Measurements from ENCODE around the gene CACNA1I.

- no peak for TF ChIP-seq POLR2A (IDR thresholded peaks at IDR 0.05)
- TF ChIP-seq, protein P1, sequence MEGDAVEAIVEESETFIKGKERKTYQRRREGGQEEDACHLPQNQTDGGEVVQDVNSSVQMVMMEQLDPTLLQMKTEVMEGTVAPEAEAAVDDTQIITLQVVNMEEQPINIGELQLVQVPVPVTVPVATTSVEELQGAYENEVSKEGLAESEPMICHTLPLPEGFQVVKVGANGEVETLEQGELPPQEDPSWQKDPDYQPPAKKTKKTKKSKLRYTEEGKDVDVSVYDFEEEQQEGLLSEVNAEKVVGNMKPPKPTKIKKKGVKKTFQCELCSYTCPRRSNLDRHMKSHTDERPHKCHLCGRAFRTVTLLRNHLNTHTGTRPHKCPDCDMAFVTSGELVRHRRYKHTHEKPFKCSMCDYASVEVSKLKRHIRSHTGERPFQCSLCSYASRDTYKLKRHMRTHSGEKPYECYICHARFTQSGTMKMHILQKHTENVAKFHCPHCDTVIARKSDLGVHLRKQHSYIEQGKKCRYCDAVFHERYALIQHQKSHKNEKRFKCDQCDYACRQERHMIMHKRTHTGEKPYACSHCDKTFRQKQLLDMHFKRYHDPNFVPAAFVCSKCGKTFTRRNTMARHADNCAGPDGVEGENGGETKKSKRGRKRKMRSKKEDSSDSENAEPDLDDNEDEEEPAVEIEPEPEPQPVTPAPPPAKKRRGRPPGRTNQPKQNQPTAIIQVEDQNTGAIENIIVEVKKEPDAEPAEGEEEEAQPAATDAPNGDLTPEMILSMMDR (IDR thresholded peaks at IDR 0.05) = no peak
These were observed 61.1 kb downstream of the CACNA1I start for GRCh38 chr22:39631381-39632286.
